HepG2 (cell line): Measurements from ENCODE around the gene STKLD1. TPM values are rescaled to one million over a fixed set of nuclear protein-coding genes. Genes with fewer than 3 reads are reported as not detected.

Source experiments
- ATAC-seq: fragments of 200-7000 bp; cut with Tn5 transposase; 3 replicates; pipeline ENCODE4 v1.9.1; 2020; ENCODE audit warnings: mild to moderate bottlenecking, moderate library complexity
- BruUV-seq: library from RNA; stranded (reverse); fragments of 400-500 nt; replicated peaks from 2 replicates; lab custom pipeline; 2021; lab: Mats Ljungman, UMichigan
- CTCF ChIA-PET: fragments of 300-600 bp; formaldehyde crosslinking; extraction: SDS; loops from one replicate; lab custom pipeline; 2021; ENCODE audit warnings: low total read pairs, inconsistent platforms, low intra/inter-chr PET ratio; lab: Yijun Ruan, JAX
- POLR2A ChIA-PET: fragments of 350-600 bp; sonication (Branson Sonifier 250); formaldehyde crosslinking; loops from one replicate; lab custom pipeline; 2020; ENCODE audit warnings: antibody characterized with exemption, inconsistent platforms; lab: Yijun Ruan, JAX
- DNase-seq: peaks from one replicate; pipeline ENCODE4 v3.0.0-alpha.2; 2015; ENCODE audit warnings: low spot score
- FAIRE-seq: peaks from 3 replicates; lab custom pipeline; 2011; peaks lifted over from hg19 to GRCh38; lab: Jason Lieb, UNC
- H2AFZ ChIP-seq: one replicate; pipeline ENCODE4 v1.6.1; 2011; ENCODE audit warnings: low read length, inconsistent platforms
- H3K27ac ChIP-seq: fragments of 300-600 bp; 3 replicates; pipeline ENCODE4 v1.8.0; 2011; ENCODE audit warnings: mixed run types, mild to moderate bottlenecking, mixed read lengths, low read length, inconsistent platforms; ENCODE audit not compliant: insufficient read depth; ENCODE audit errors: extremely low read length
- H3K27me3 ChIP-seq, 2 experiments: fragments of 200-600 bp in 1 of 2; 2 replicates in 1 of 2; 3 replicates in 1 of 2; pipeline versions ENCODE4 v1.6.0 to v1.8.0; 2011; ENCODE audit warnings: low read length in 2 of 2, mild to moderate bottlenecking in 2 of 2, moderate library complexity in 2 of 2, inconsistent platforms in 1 of 2; ENCODE audit not compliant: insufficient read depth in 2 of 2, control insufficient read depth in 1 of 2
- H3K36me3 ChIP-seq, 2 experiments: fragments of 200-600 bp in 1 of 2; replicated peaks in 1 of 2; 2 replicates in 1 of 2; 3 replicates in 1 of 2; pipeline versions ENCODE4 v1.5.1 to v1.8.0; 2011; ENCODE audit warnings: low read length in 2 of 2, inconsistent platforms in 1 of 2; ENCODE audit not compliant: insufficient read depth in 2 of 2, control insufficient read depth in 1 of 2
- H3K4me1 ChIP-seq: 2 replicates; pipeline ENCODE4 v1.5.1; 2012; ENCODE audit warnings: low read length, inconsistent platforms; ENCODE audit not compliant: insufficient read depth
- H3K4me2 ChIP-seq: 2 replicates; pipeline ENCODE4 v1.6.0; 2011; ENCODE audit warnings: low read depth, low read length, inconsistent platforms
- H3K4me3 ChIP-seq, 3 experiments: fragments of 200-600 bp in 1 of 3; sonication (generic), shearing (Covaris generic) in 1 of 3; replicated peaks in 1 of 3; 2 replicates each; pipeline ENCODE4 v1.5.1; 2011 to 2016; ENCODE audit warnings: low read length in 3 of 3, inconsistent platforms in 2 of 3, low read depth in 2 of 3, mild to moderate bottlenecking in 2 of 3, control low read depth in 1 of 3, mixed read lengths in 1 of 3; ENCODE audit not compliant: insufficient read depth in 1 of 3
- H3K79me2 ChIP-seq: one replicate; pipeline ENCODE4 v1.6.1; 2011; ENCODE audit warnings: low read length, inconsistent platforms; ENCODE audit not compliant: insufficient read depth
- H3K9ac ChIP-seq: 2 replicates; pipeline ENCODE4 v1.6.0; 2011; ENCODE audit warnings: mild to moderate bottlenecking, low read depth, low read length, inconsistent platforms; ENCODE audit not compliant: insufficient read depth
- H3K9me3 ChIP-seq: 2 replicates; pipeline ENCODE4 v1.5.1; 2012; ENCODE audit warnings: mild to moderate bottlenecking, low read length
- H4K20me1 ChIP-seq: 2 replicates; pipeline ENCODE4 v1.6.0; 2011; ENCODE audit warnings: inconsistent platforms, mild to moderate bottlenecking, low read length, moderate library complexity; ENCODE audit not compliant: insufficient read depth
- NFAT5 ChIP-seq: sonication (generic); formaldehyde crosslinking; IDR thresholded peaks from 2 replicates; pipeline ENCODE4 v1.4.0; 2020; ENCODE audit warnings: missing genetic modification reagents
- POLR2G ChIP-seq: fragments of 200-400 bp; formaldehyde crosslinking; IDR thresholded peaks from 2 replicates; pipeline ENCODE4 v1.6.1; 2018; ENCODE audit warnings: mild to moderate bottlenecking, low read depth, low read length, moderate library complexity
- SIN3B ChIP-seq: fragments of 150-350 bp; IDR thresholded peaks from 2 replicates; pipeline ENCODE4 v1.6.1; 2014; ENCODE audit warnings: low read length
- ZBTB33 ChIP-seq: sonication (generic); formaldehyde crosslinking; IDR thresholded peaks from 2 replicates; pipeline ENCODE4 v1.4.0; 2020; ENCODE audit warnings: missing genetic modification reagents
- ZNF556 ChIP-seq: sonication (generic); formaldehyde crosslinking; IDR thresholded peaks from 2 replicates; pipeline ENCODE4 v1.4.0; 2020; ENCODE audit warnings: mild to moderate bottlenecking, missing genetic modification reagents, borderline replicate concordance
- WGBS: methylation state at CpG from one replicate; pipeline ENCODE4 v1.1.6; 2017; ENCODE audit warnings: low lambda C conversion rate; 5-methylcytosine and 5-hydroxymethylcytosine counted together
- in situ Hi-C: cut with HindIII; loops from 2 replicates; pipeline ENCODE4 v1.10.0; 2017; ENCODE audit warnings: low pct_unique_long_range_greater_than_20kb; ENCODE audit not compliant: extremely low pct_ligation_motif_present
- intact Hi-C: fragments of 100-400 bp; cut with micrococcal nuclease; formaldehyde crosslinking; loops from one replicate; pipeline ENCODE4 v1.10.0; 2022; ENCODE audit not compliant: unreplicated experiment
- polyA plus RNA-seq, 8 experiments: library from polyadenylated mRNA; depleted of rRNA in 3 of 8; stranded (reverse) in 7 of 8; unstranded in 1 of 8; fragments of >200 nt; fragmentation: Illumina TruSeq in 4 of 8; extraction: Trizol in 4 of 8; gene quantifications; 2 replicates each; pipeline versions ENCODE4 v1.2.1 to v1.2.3, GENCODE V29; 2011 to 2016; ENCODE audit warnings: low read depth in 4 of 8, missing spikeins in 1 of 8, mixed read lengths in 1 of 8; ENCODE audit not compliant: insufficient read depth in 1 of 8
- total RNA-seq, 5 experiments: library from RNA; depleted of rRNA; stranded (reverse); fragments of >200 nt; fragmentation: Illumina TruSeq; extraction: Trizol; gene quantifications; 2 replicates each; pipeline ENCODE4 v1.2.3, GENCODE V29; 2016; ENCODE audit warnings: low read depth in 1 of 5
- TF ChIP-seq, protein P1 (sequence below): sonication (generic); formaldehyde crosslinking; IDR thresholded peaks from 2 replicates; pipeline ENCODE4 v1.5.0; 2020; ENCODE audit warnings: mild to moderate bottlenecking, missing genetic modification reagents

STKLD1 gene
- total and polyA plus RNA-seq, 2 of the 13 experiments (the other 11 are each of a cell fraction or from before 2014, with no cell fraction given): 1.5 to 2.2 TPM

- BruUV-seq: no TSS peak
- POLR2A ChIA-PET: no interaction called here
These were observed 29.6 kb downstream of the STKLD1 start for GRCh38 chr9:133405508-133406438.

More at GRCh38 chr9:133405508-133406438, 29.6 kb downstream of the STKLD1 start:
- Histone ChIP-seq H3K79me2 (no peaks in the 10 kb centered on the region), H3K9me3 (no peaks in the 10 kb centered on the region), H3K4me2 (no peak overlapping the region), H3K9ac (no peak overlapping the region), H2AFZ (no peak overlapping the region), H3K4me1 (peaks cover 8% of the 10 kb centered on the region), H3K36me3 (peaks cover 24 to 46% of the 10 kb centered on the region in 2 experiments; a peak in 4 of 5 replicates), H3K4me3 (no peak overlapping the region), H4K20me1 (0 out of 2 replicates have a peak, but pooled peaks cover 4% of the 10 kb centered on the region), H3K27ac (no peak overlapping the region), H3K27me3 (no peaks in the 10 kb centered on the region)
- ATAC-seq (no peak), DNase-seq (no peak), FAIRE-seq (no peak)
- CTCF ChIA-PET: interaction anchor here (0.6 to 1.9 kb wide), 3 partner anchors 16 to 80 kb away, joined by 4 to 39 read pairs (median 6); partner anchors contain the start of gene ADAMTS13
- TF ChIP-seq, protein P1, sequence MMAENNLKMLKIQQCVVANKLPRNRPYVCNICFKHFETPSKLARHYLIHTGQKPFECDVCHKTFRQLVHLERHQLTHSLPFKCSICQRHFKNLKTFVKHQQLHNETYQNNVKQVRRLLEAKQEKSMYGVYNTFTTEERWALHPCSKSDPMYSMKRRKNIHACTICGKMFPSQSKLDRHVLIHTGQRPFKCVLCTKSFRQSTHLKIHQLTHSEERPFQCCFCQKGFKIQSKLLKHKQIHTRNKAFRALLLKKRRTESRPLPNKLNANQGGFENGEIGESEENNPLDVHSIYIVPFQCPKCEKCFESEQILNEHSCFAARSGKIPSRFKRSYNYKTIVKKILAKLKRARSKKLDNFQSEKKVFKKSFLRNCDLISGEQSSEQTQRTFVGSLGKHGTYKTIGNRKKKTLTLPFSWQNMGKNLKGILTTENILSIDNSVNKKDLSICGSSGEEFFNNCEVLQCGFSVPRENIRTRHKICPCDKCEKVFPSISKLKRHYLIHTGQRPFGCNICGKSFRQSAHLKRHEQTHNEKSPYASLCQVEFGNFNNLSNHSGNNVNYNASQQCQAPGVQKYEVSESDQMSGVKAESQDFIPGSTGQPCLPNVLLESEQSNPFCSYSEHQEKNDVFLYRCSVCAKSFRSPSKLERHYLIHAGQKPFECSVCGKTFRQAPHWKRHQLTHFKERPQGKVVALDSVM: no peak
- TF ChIP-seq ZNF556 (CRISPR knock-in tag): no peak
- no peak for TF ChIP-seq NFAT5 (CRISPR knock-in tag)
- peak; percentile 40; the same call in 1 of the 2 replicates for TF ChIP-seq ZBTB33 (CRISPR knock-in tag)
- TF ChIP-seq SIN3B: no peak
- 0 out of 2 replicates have a peak, but pooled peaks have one; percentile 10 for TF ChIP-seq POLR2G
- intact Hi-C loops: loop anchor here (2.0 kb wide), 1 partner anchor 19 kb away; no protein-coding TSS in a partner anchor
- 94% methylated on average over 14 of the region's 19 CpGs for WGBS
- in situ Hi-C loops: loop anchor here (5.0 kb wide), 2 partner anchors 48 to 82 kb away; partner anchors contain the start of genes SURF1 and SURF2
